K562 (cell line): ENCODE measurements around the gene ZNF740. TPM values are rescaled to one million over a fixed set of nuclear protein-coding genes. Genes with fewer than 3 reads are reported as not detected.

ENCODE experiments used
- ERF ChIP-seq: fragments of 450-650 bp; formaldehyde crosslinking; IDR thresholded peaks from 2 replicates; pipeline ENCODE4 v1.4.0; 2020; ENCODE audit warnings: mild to moderate bottlenecking, mixed read lengths
- EZH2 ChIP-seq: IDR thresholded peaks from 2 replicates; pipeline ENCODE4 v1.6.1; 2012; ENCODE audit warnings: low read depth, mild to moderate bottlenecking, inconsistent platforms, low read length, borderline replicate concordance
- L3MBTL2 ChIP-seq: fragments of 450-650 bp; IDR thresholded peaks from 2 replicates; pipeline ENCODE4 v1.6.1; 2016; ENCODE audit warnings: mild to moderate bottlenecking, moderate library complexity
- NFIC ChIP-seq: fragments of 450-650 bp; IDR thresholded peaks from 2 replicates; pipeline ENCODE4 v1.6.1; 2017; ENCODE audit warnings: mild to moderate bottlenecking, inconsistent platforms
- NONO ChIP-seq, 2 experiments: fragments of 200-400 bp in 1 of 2; fragments of 450-650 bp in 1 of 2; formaldehyde crosslinking in 1 of 2; IDR thresholded peaks; 2 replicates each; pipeline ENCODE4 v1.6.1; 2017; ENCODE audit warnings: low read depth in 2 of 2, mild to moderate bottlenecking in 2 of 2, moderate library complexity in 2 of 2, low read length in 1 of 2
- RBM22 ChIP-seq: fragments of 200-400 bp; formaldehyde crosslinking; IDR thresholded peaks from 2 replicates; pipeline ENCODE4 v1.6.1; 2018; ENCODE audit warnings: low read length, low read depth; ENCODE audit not compliant: poor library complexity, severe bottlenecking
- ZFPM2 ChIP-seq: fragments of 250-450 bp; sonication (Bioruptor Pico); IDR thresholded peaks from 2 replicates; pipeline ENCODE4 v1.5.1; 2022; ENCODE audit warnings: mild to moderate bottlenecking
- polyA plus RNA-seq, 8 experiments: library from polyadenylated mRNA; depleted of rRNA in 4 of 8; stranded (reverse) in 5 of 8; unstranded in 3 of 8; fragments of >200 nt; fragmentation: Nextera tagmentation in 2 of 8; fragmentation: Illumina TruSeq in 1 of 8; extraction: Ambion mirVana in 2 of 8; extraction: Trizol in 1 of 8; gene quantifications; 2 replicates each; pipeline versions ENCODE4 v1.2.1 to v1.2.3, GENCODE V29; 2011 to 2014; ENCODE audit warnings: inconsistent platforms in 1 of 8, missing spikeins in 1 of 8
- total RNA-seq, 7 experiments: library from RNA; depleted of rRNA in 6 of 7; stranded (reverse); fragments of >200 nt in 6 of 7; fragmentation: Illumina TruSeq in 2 of 7; extraction: Trizol in 2 of 7; gene quantifications; 2 replicates each; pipeline versions ENCODE4 v1.2.1 to v1.2.3, GENCODE V29; 2011 to 2021; ENCODE audit warnings: low replicate concordance in 1 of 7
- TF ChIP-seq, protein P1 (sequence below): fragments of 200-600 bp; sonication (generic); IDR thresholded peaks from one replicate; pipeline ENCODE4 v1.6.1; 2012; ENCODE audit warnings: mild to moderate bottlenecking, low read depth, low read length, inconsistent platforms
- TF ChIP-seq, protein P2 (sequence below): fragments of 450-650 bp; IDR thresholded peaks from 2 replicates; pipeline ENCODE4 v1.6.1; 2016; ENCODE audit warnings: missing biosample characterization, missing genetic modification characterization
- TF ChIP-seq, protein P3 (sequence below): fragments of 250-450 bp; sonication (Bioruptor Pico); IDR thresholded peaks from 2 replicates; pipeline ENCODE4 v1.4.0; 2020; ENCODE audit warnings: mild to moderate bottlenecking

ZNF740 gene
- total and polyA plus RNA-seq, 9 of the 15 experiments (the other 6 are each of a cell fraction or from before 2014, with no cell fraction given): 0.57 to 46.4 (median 18.6) TPM

DNA sequence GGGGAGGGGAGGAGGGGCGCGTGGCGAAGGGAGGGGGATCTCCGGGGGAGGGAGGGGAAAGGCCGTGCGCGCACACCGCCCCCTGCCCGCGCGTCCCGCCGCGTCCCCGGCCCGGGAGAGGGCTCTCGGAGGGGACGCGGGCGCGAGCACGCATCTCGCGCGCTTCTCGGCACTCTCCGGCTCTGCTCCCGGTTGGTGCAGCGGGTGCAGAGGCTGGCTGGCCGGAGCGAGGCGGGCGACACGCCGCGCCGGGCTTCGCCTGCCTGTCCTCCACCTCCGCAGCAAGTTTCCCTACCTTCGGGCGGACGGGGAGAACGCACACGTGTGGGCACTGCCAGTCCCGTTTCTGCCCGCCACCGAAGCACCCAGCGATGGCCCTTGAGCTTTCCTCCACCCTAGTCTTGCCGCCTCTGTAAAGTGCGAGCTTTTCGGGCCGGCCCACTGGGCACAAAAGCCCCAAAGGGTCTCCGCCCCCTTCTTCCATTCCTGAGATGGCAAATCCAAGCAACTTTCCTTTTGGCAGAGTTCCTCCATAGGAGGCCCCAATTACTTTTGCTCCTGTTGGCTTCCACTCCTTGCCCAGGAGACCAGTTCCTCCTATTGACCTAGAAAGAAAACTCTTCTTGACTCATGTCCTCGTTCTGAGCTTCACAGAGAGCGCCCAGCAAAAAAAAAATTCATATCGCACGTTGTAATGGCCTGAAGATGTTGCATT is 566 bp downstream of the ZNF740 start (continued):
- TF ChIP-seq, protein P1, sequence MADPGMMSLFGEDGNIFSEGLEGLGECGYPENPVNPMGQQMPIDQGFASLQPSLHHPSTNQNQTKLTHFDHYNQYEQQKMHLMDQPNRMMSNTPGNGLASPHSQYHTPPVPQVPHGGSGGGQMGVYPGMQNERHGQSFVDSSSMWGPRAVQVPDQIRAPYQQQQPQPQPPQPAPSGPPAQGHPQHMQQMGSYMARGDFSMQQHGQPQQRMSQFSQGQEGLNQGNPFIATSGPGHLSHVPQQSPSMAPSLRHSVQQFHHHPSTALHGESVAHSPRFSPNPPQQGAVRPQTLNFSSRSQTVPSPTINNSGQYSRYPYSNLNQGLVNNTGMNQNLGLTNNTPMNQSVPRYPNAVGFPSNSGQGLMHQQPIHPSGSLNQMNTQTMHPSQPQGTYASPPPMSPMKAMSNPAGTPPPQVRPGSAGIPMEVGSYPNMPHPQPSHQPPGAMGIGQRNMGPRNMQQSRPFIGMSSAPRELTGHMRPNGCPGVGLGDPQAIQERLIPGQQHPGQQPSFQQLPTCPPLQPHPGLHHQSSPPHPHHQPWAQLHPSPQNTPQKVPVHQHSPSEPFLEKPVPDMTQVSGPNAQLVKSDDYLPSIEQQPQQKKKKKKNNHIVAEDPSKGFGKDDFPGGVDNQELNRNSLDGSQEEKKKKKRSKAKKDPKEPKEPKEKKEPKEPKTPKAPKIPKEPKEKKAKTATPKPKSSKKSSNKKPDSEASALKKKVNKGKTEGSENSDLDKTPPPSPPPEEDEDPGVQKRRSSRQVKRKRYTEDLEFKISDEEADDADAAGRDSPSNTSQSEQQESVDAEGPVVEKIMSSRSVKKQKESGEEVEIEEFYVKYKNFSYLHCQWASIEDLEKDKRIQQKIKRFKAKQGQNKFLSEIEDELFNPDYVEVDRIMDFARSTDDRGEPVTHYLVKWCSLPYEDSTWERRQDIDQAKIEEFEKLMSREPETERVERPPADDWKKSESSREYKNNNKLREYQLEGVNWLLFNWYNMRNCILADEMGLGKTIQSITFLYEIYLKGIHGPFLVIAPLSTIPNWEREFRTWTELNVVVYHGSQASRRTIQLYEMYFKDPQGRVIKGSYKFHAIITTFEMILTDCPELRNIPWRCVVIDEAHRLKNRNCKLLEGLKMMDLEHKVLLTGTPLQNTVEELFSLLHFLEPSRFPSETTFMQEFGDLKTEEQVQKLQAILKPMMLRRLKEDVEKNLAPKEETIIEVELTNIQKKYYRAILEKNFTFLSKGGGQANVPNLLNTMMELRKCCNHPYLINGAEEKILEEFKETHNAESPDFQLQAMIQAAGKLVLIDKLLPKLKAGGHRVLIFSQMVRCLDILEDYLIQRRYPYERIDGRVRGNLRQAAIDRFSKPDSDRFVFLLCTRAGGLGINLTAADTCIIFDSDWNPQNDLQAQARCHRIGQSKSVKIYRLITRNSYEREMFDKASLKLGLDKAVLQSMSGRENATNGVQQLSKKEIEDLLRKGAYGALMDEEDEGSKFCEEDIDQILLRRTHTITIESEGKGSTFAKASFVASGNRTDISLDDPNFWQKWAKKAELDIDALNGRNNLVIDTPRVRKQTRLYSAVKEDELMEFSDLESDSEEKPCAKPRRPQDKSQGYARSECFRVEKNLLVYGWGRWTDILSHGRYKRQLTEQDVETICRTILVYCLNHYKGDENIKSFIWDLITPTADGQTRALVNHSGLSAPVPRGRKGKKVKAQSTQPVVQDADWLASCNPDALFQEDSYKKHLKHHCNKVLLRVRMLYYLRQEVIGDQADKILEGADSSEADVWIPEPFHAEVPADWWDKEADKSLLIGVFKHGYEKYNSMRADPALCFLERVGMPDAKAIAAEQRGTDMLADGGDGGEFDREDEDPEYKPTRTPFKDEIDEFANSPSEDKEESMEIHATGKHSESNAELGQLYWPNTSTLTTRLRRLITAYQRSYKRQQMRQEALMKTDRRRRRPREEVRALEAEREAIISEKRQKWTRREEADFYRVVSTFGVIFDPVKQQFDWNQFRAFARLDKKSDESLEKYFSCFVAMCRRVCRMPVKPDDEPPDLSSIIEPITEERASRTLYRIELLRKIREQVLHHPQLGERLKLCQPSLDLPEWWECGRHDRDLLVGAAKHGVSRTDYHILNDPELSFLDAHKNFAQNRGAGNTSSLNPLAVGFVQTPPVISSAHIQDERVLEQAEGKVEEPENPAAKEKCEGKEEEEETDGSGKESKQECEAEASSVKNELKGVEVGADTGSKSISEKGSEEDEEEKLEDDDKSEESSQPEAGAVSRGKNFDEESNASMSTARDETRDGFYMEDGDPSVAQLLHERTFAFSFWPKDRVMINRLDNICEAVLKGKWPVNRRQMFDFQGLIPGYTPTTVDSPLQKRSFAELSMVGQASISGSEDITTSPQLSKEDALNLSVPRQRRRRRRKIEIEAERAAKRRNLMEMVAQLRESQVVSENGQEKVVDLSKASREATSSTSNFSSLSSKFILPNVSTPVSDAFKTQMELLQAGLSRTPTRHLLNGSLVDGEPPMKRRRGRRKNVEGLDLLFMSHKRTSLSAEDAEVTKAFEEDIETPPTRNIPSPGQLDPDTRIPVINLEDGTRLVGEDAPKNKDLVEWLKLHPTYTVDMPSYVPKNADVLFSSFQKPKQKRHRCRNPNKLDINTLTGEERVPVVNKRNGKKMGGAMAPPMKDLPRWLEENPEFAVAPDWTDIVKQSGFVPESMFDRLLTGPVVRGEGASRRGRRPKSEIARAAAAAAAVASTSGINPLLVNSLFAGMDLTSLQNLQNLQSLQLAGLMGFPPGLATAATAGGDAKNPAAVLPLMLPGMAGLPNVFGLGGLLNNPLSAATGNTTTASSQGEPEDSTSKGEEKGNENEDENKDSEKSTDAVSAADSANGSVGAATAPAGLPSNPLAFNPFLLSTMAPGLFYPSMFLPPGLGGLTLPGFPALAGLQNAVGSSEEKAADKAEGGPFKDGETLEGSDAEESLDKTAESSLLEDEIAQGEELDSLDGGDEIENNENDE: no peak
- no peak for TF ChIP-seq L3MBTL2
- TF ChIP-seq RBM22: no peak
- 0 out of 2 replicates have a peak, but pooled peaks have one; percentile 29 for TF ChIP-seq ERF (CRISPR knock-in tag)
- 0 out of 4 replicates have a peak, but pooled peaks of 1 of the 2 experiments have one; percentile 28 for TF ChIP-seq NONO (IDR thresholded peaks at IDR 0.05; ENCODE audit: low read depth in 2 of 2, low read length in 1 of 2)
- TF ChIP-seq NFIC: no peak
- no peak for TF ChIP-seq EZH2
- TF ChIP-seq, protein P2, sequence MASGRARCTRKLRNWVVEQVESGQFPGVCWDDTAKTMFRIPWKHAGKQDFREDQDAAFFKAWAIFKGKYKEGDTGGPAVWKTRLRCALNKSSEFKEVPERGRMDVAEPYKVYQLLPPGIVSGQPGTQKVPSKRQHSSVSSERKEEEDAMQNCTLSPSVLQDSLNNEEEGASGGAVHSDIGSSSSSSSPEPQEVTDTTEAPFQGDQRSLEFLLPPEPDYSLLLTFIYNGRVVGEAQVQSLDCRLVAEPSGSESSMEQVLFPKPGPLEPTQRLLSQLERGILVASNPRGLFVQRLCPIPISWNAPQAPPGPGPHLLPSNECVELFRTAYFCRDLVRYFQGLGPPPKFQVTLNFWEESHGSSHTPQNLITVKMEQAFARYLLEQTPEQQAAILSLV (tag): no peak
- TF ChIP-seq ZFPM2: no peak
- TF ChIP-seq, protein P3, sequence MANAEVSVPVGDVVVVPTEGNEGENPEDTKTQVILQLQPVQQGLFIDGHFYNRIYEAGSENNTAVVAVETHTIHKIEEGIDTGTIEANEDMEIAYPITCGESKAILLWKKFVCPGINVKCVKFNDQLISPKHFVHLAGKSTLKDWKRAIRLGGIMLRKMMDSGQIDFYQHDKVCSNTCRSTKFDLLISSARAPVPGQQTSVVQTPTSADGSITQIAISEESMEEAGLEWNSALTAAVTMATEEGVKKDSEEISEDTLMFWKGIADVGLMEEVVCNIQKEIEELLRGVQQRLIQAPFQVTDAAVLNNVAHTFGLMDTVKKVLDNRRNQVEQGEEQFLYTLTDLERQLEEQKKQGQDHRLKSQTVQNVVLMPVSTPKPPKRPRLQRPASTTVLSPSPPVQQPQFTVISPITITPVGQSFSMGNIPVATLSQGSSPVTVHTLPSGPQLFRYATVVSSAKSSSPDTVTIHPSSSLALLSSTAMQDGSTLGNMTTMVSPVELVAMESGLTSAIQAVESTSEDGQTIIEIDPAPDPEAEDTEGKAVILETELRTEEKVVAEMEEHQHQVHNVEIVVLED: peak; percentile 73
